ENCODE data around the gene RYR3. TPM values are rescaled to one million over a fixed set of nuclear protein-coding genes. Genes with fewer than 3 reads are reported as not detected.

The RYR3 gene
- total RNA-seq, 1 donor from 2014 or later = 0.07 TPM

DNA sequence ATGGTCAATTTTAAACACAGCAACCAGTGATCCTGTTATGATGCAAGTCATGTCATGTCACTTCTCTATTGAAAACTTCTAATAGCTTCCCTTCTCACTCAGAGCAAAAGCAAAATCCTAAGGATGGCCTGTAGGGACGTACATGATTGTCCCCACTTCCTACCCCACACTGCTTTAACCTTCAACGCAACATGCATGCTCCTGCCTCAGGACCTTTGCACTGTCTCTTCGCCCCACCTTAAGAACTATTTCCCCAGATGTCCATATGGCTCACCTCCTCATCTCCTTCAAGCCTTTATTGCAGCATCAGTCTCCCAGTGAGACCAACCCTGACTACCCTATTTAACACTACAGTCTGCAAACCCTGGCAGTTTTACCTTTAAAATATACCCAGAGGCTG is 443.5 kb downstream of the RYR3 start:
- Mint-ChIP-seq H3K4me1 (ENCODE audit: low read depth) (no peaks in the 10 kb centered on the region), H3K36me3 (ENCODE audit: low read depth) (peaks cover 3% of the 10 kb centered on the region), H3K27me3 (ENCODE audit: low read depth) (peaks cover 27% of the 10 kb centered on the region), H3K4me3 (ENCODE audit: unreplicated experiment) (no peak overlapping the region), H3K27ac (ENCODE audit: unreplicated experiment) (no peak overlapping the region), H3K9me3 (ENCODE audit: low read depth) (peaks cover 10% of the 10 kb centered on the region)
- TF ChIP-seq CTCF (IDR thresholded peaks at IDR 0.05) = no peak
- DNase-seq (ENCODE audit: low spot score) = no peak

GRCh38 chr15:33756961-33757360 is 446.2 kb downstream of the RYR3 start:
- peaks cover 14% of the 10 kb centered on the region for H3K9me3 Mint-ChIP-seq (ENCODE audit: low read depth)
- H3K4me3 Mint-ChIP-seq (ENCODE audit: unreplicated experiment) = no peak overlapping the region
- H3K4me1 Mint-ChIP-seq (ENCODE audit: low read depth) = no peaks in the 10 kb centered on the region
- peaks cover 40% of the 10 kb centered on the region for H3K27me3 Mint-ChIP-seq (ENCODE audit: low read depth)
- H3K27ac Mint-ChIP-seq (ENCODE audit: unreplicated experiment) = no peak overlapping the region
- no peaks in the 10 kb centered on the region for H3K36me3 Mint-ChIP-seq (ENCODE audit: low read depth)
- no peak for TF ChIP-seq CTCF (IDR thresholded peaks at IDR 0.05)
- no peak for DNase-seq (ENCODE audit: low spot score)

- Mint-ChIP-seq H3K27ac (ENCODE audit: unreplicated experiment) (no peak overlapping the region), H3K4me3 (ENCODE audit: unreplicated experiment) (no peak overlapping the region), H3K27me3 (ENCODE audit: low read depth) (peaks cover 35% of the 10 kb centered on the region), H3K9me3 (ENCODE audit: low read depth) (peaks cover 10% of the 10 kb centered on the region), H3K4me1 (ENCODE audit: low read depth) (no peaks in the 10 kb centered on the region), H3K36me3 (ENCODE audit: low read depth) (no peaks in the 10 kb centered on the region)
- no peak for TF ChIP-seq CTCF (IDR thresholded peaks at IDR 0.05)
- DNase-seq (ENCODE audit: low spot score) = no peak
Observed at GRCh38 chr15:33757516-33758232, 446.9 kb downstream of the RYR3 start.

DNA sequence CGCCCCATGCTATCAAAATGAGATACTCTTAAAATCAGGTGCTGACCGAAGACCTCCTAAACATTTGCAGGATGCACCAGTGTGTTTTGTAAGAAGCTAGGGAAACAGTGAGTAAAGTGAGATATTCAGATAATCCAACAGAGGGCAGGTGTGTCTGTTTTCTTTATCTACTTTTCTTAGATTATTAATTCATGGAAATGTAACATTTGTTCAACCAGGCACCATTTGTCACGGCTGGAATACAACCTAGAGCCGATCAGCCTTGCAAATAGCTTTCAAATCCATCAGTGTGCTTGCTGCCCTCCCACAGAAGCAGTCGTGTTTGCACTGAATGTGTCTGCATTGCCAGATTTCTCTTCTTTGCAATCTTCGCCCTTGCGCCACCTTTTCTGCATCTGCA is 455.6 kb downstream of the RYR3 start:
- Mint-ChIP-seq H3K27me3 (ENCODE audit: low read depth) (peaks cover 10% of the 10 kb centered on the region), H3K9me3 (ENCODE audit: low read depth) (no peaks in the 10 kb centered on the region), H3K36me3 (ENCODE audit: low read depth) (no peaks in the 10 kb centered on the region), H3K4me1 (ENCODE audit: low read depth) (no peaks in the 10 kb centered on the region), H3K4me3 (ENCODE audit: unreplicated experiment) (no peak overlapping the region), H3K27ac (ENCODE audit: unreplicated experiment) (no peak overlapping the region)
- no peak for DNase-seq (ENCODE audit: low spot score)
- TF ChIP-seq CTCF (IDR thresholded peaks at IDR 0.05) = peak; percentile 62

- H3K27ac Mint-ChIP-seq (ENCODE audit: unreplicated experiment) = no peak overlapping the region
- no peaks in the 10 kb centered on the region for H3K4me1 Mint-ChIP-seq (ENCODE audit: low read depth)
- no peaks in the 10 kb centered on the region for H3K9me3 Mint-ChIP-seq (ENCODE audit: low read depth)
- peaks cover 11% of the 10 kb centered on the region for H3K27me3 Mint-ChIP-seq (ENCODE audit: low read depth)
- no peak for DNase-seq (ENCODE audit: low spot score)
- H3K36me3 Mint-ChIP-seq (ENCODE audit: low read depth) = no peaks in the 10 kb centered on the region
- H3K4me3 Mint-ChIP-seq (ENCODE audit: unreplicated experiment) = no peak overlapping the region
- no peak for TF ChIP-seq CTCF (IDR thresholded peaks at IDR 0.05)
Observed at GRCh38 chr15:33768670-33769190, 458.0 kb downstream of the RYR3 start.

Measured in chondrocyte (in vitro differentiated cells).